ENCODE measurements around the gene PERM1. TPM values are rescaled to one million over a fixed set of nuclear protein-coding genes. Genes with fewer than 3 reads are reported as not detected.

PERM1 gene
- total and polyA plus RNA-seq, 9 of the 15 experiments (the other 6 are each of a cell fraction or from before 2014, with no cell fraction given), result not detected

GRCh38 chr1:958823-959730, 22.8 kb downstream of the PERM1 start, which contains the start of gene NOC2L (continued):
- TF ChIP-seq OTX1 (CRISPR knock-in tag; IDR thresholded peaks at IDR 0.05) (0 out of 2 replicates have a peak, but pooled peaks have one; percentile 8), ZNF609 (CRISPR knock-in tag; IDR thresholded peaks at IDR 0.05; ENCODE audit: borderline replicate concordance) (no peak), CXXC5 (CRISPR knock-in tag; IDR thresholded peaks at IDR 0.05) (peak; percentile 77), ESRRA (IDR thresholded peaks at IDR 0.05; ENCODE audit: borderline replicate concordance, low read depth) (no peak; the same call in 1 of the 2 replicates), CBX2 (IDR thresholded peaks at IDR 0.05; ENCODE audit: insufficient read depth, low read length, poor library complexity, severe bottlenecking) (no peak), ZNF41 (CRISPR knock-in tag; conservative IDR thresholded peaks at IDR 0.05) (no peak), ASH1L (IDR thresholded peaks at IDR 0.05; ENCODE audit: borderline replicate concordance, low read depth, partially characterized antibody) (no peak), KAT8 (IDR thresholded peaks at IDR 0.05; ENCODE audit: low read depth) (no peak), ZFX (CRISPR knock-in tag; IDR thresholded peaks at IDR 0.05) (no peak), SFPQ (IDR thresholded peaks at IDR 0.05; ENCODE audit: low read depth, low read length) (no peak), MITF (IDR thresholded peaks at IDR 0.05) (no peak), TFAP4 (CRISPR knock-in tag; IDR thresholded peaks at IDR 0.05; ENCODE audit: borderline replicate concordance) (peak; percentile 72; the same call in 1 of the 2 replicates), ZNF76 (CRISPR knock-in tag; IDR thresholded peaks at IDR 0.05; ENCODE audit: borderline replicate concordance) (no peak; the same call in 1 of the 2 replicates), RUNX1 (IDR thresholded peaks at IDR 0.05; ENCODE audit: low read depth) (no peak), BHLHE40 (IDR thresholded peaks at IDR 0.05; ENCODE audit: low read length) (peak; percentile 42; the same call in 1 of the 2 replicates), ESRRB (CRISPR knock-in tag; IDR thresholded peaks at IDR 0.05; ENCODE audit: borderline replicate concordance) (no peak), MECOM (CRISPR knock-in tag; IDR thresholded peaks at IDR 0.05) (no peak), ZNF347 (CRISPR knock-in tag; IDR thresholded peaks at IDR 0.05; ENCODE audit: low read depth) (no peak)

Measured in K562 (cell line).